Muscle of leg (tissue), 16 donors: ENCODE data around the gene OR10J1. TPM values are rescaled to one million over a fixed set of nuclear protein-coding genes. Genes with fewer than 3 reads are reported as not detected.

Source experiments
- DNase-seq: peaks from one replicate; pipeline ENCODE4 v3.0.0; 2013
- H3K27ac ChIP-seq: one replicate; pipeline ENCODE4 v1.5.1; 2013; ENCODE audit warnings: mild to moderate bottlenecking, low read length, control low read depth
- H3K27me3 ChIP-seq: one replicate; pipeline ENCODE4 v1.6.1; 2013; ENCODE audit warnings: low read length; ENCODE audit not compliant: control insufficient read depth, insufficient read depth
- H3K36me3 ChIP-seq: one replicate; pipeline ENCODE4 v1.6.1; 2013; ENCODE audit warnings: low read length; ENCODE audit not compliant: control insufficient read depth, insufficient read depth
- H3K4me1 ChIP-seq: one replicate; pipeline ENCODE4 v1.6.1; 2013; ENCODE audit warnings: low read length; ENCODE audit not compliant: control insufficient read depth, insufficient read depth
- H3K4me3 ChIP-seq: one replicate; pipeline ENCODE4 v1.5.1; 2013; ENCODE audit warnings: low read length, control low read depth
- H3K9me3 ChIP-seq: replicated peaks from 2 replicates; pipeline ENCODE4 v1.6.1; 2013; ENCODE audit warnings: low read depth, low read length; ENCODE audit not compliant: control insufficient read depth
- WGBS: methylation state at CpG from one replicate; pipeline ENCODE4 v1.1.5; 2013; ENCODE audit warnings: missing lambda C conversion rate; ENCODE audit not compliant: insufficient coverage; 5-methylcytosine and 5-hydroxymethylcytosine counted together
- long read RNA-seq, 11 donors: transcript quantifications; one replicate each; lab custom pipeline, GENCODE V29; 2026
- polyA plus RNA-seq, 8 donors: library from polyadenylated mRNA; unstranded; fragments of 120-200 nt; gene quantifications; one replicate each; pipeline versions ENCODE4 v1.2.1 to v1.2.3, GENCODE V29; 2013; ENCODE audit warnings: inconsistent platforms in 1 of 8, low replicate concordance in 1 of 8; ENCODE audit not compliant: insufficient read length in 8 of 8, insufficient read depth in 1 of 8
- total RNA-seq: library from RNA; stranded (reverse); fragments of 120-200 nt; gene quantifications from one replicate; pipeline ENCODE4 v1.2.4, GENCODE V29; 2013

The OR10J1 gene
- total RNA-seq (not detected), polyA plus RNA-seq (under 1 TPM in 4 of 8 donors, not detected in 4; 0.04 to 0.07 (median 0.05) TPM)
- long read RNA-seq, donor 1, result 0 reads
- long read RNA-seq, donor 2, result 0 reads
- long read RNA-seq, donor 3, result 0 reads
- long read RNA-seq, donor 4, result 0 reads
- long read RNA-seq, donor 5, result 0 reads
- long read RNA-seq, donor 6, result 0 reads
- long read RNA-seq, donor 7, result 0 reads
- long read RNA-seq, donor 8, result 0 reads
- long read RNA-seq, donor 9, result 0 reads
- long read RNA-seq, donor 10, result 0 reads
- long read RNA-seq, donor 11, result 0 reads

- Histone ChIP-seq H3K4me1 (no peaks in the 10 kb centered on the region), H3K9me3 (no peaks in the 10 kb centered on the region), H3K4me3 (no peak within 1 kb of the TSS), H3K27ac (no peak within 1 kb of the TSS), H3K27me3 (no peaks in the 10 kb centered on the region), H3K36me3 (no peaks in the 10 kb centered on the region)
- DNase-seq, result no peak
Measured at GRCh38 chr1:159439422-159439821, at the start of gene OR10J1. Gene OR10J1, plus strand, starts transcription at chr1:159439722. Its CDS starts 70 bp downstream, at chr1:159439792.

GRCh38 chr1:159406821-159407220 lies 32.7 kb upstream of the OR10J1 start:
- Histone ChIP-seq H3K9me3 (peaks cover 2% of the 10 kb centered on the region), H3K4me3 (no peak overlapping the region), H3K27ac (no peak overlapping the region), H3K36me3 (no peaks in the 10 kb centered on the region), H3K27me3 (no peaks in the 10 kb centered on the region), H3K4me1 (no peaks in the 10 kb centered on the region)
- WGBS, result no CpG with 5 or more reads among the region's 2 CpGs
- no peak for DNase-seq

- WGBS, result no CpG with 5 or more reads among the region's 6 CpGs
- Histone ChIP-seq H3K27me3 (no peaks in the 10 kb centered on the region), H3K4me1 (no peaks in the 10 kb centered on the region), H3K27ac (no peak overlapping the region), H3K9me3 (peaks cover 2% of the 10 kb centered on the region), H3K4me3 (no peak overlapping the region), H3K36me3 (no peaks in the 10 kb centered on the region)
- DNase-seq, result no peak
Measured at GRCh38 chr1:159408862-159409400, 30.6 kb upstream of the OR10J1 start.

GRCh38 chr1:159421821-159422220 lies 17.7 kb upstream of the OR10J1 start:
- Histone ChIP-seq H3K9me3 (peaks cover 23% of the 10 kb centered on the region), H3K4me1 (no peaks in the 10 kb centered on the region), H3K27ac (no peak overlapping the region), H3K4me3 (no peak overlapping the region), H3K27me3 (no peaks in the 10 kb centered on the region), H3K36me3 (no peaks in the 10 kb centered on the region)
- DNase-seq, result no peak
- 80% methylated on average over 7 of the region's 8 CpGs for WGBS

GRCh38 chr1:159428536-159428935 lies 11.0 kb upstream of the OR10J1 start:
- H3K36me3 ChIP-seq, result no peaks in the 10 kb centered on the region
- DNase-seq, result no peak
- 70% methylated on average over 3 of the region's 3 CpGs for WGBS
- no peaks in the 10 kb centered on the region for H3K4me1 ChIP-seq
- H3K27me3 ChIP-seq, result no peaks in the 10 kb centered on the region
- H3K9me3 ChIP-seq, result no peaks in the 10 kb centered on the region
- no peak overlapping the region for H3K4me3 ChIP-seq
- no peak overlapping the region for H3K27ac ChIP-seq

- Histone ChIP-seq H3K27me3 (no peaks in the 10 kb centered on the region), H3K36me3 (no peaks in the 10 kb centered on the region), H3K4me1 (no peaks in the 10 kb centered on the region), H3K9me3 (no peaks in the 10 kb centered on the region), H3K27ac (no peak overlapping the region), H3K4me3 (no peak overlapping the region)
- no peak for DNase-seq
- 93% methylated on average over 3 of the region's 4 CpGs for WGBS
Measured at GRCh38 chr1:159429074-159429861, 10.3 kb upstream of the OR10J1 start.

GRCh38 chr1:159430985-159431384 lies 8.5 kb upstream of the OR10J1 start:
- Histone ChIP-seq H3K27ac (no peak overlapping the region), H3K9me3 (no peaks in the 10 kb centered on the region), H3K36me3 (no peaks in the 10 kb centered on the region), H3K4me3 (no peak overlapping the region), H3K27me3 (no peaks in the 10 kb centered on the region), H3K4me1 (no peaks in the 10 kb centered on the region)
- peak; percentile 52 for DNase-seq
- 82% methylated on average over 2 of the region's 6 CpGs for WGBS

GRCh38 chr1:159431904-159432303 lies 7.6 kb upstream of the OR10J1 start, which contains the start of gene OR10J4:
Gene OR10J4, plus strand, starts transcription at chr1:159432204.
- WGBS, result 88% methylated on average over 1 of the region's 1 CpG

GRCh38 chr1:159436469-159436868 lies 3.1 kb upstream of the OR10J1 start:
- WGBS, result no CpG with 5 or more reads among the region's 4 CpGs
- no peak overlapping the region for H3K27ac ChIP-seq
- no peak overlapping the region for H3K4me3 ChIP-seq
- DNase-seq, result peak; percentile 49
- no peaks in the 10 kb centered on the region for H3K9me3 ChIP-seq
- H3K27me3 ChIP-seq, result no peaks in the 10 kb centered on the region
- H3K36me3 ChIP-seq, result no peaks in the 10 kb centered on the region
- no peaks in the 10 kb centered on the region for H3K4me1 ChIP-seq

More at GRCh38 chr1:159431904-159432303, 7.6 kb upstream of the OR10J1 start, which contains the start of gene OR10J4:
- no peak for DNase-seq
- no peaks in the 10 kb centered on the region for H3K9me3 ChIP-seq
- no peaks in the 10 kb centered on the region for H3K27me3 ChIP-seq
- no peak within 1 kb of the TSS for H3K27ac ChIP-seq
- no peaks in the 10 kb centered on the region for H3K4me1 ChIP-seq
- no peaks in the 10 kb centered on the region for H3K36me3 ChIP-seq
- H3K4me3 ChIP-seq, result no peak within 1 kb of the TSS

- H3K36me3 ChIP-seq, result no peaks in the 10 kb centered on the region
- DNase-seq, result peak; percentile 16
- no peaks in the 10 kb centered on the region for H3K27me3 ChIP-seq
- H3K4me1 ChIP-seq, result no peaks in the 10 kb centered on the region
- H3K4me3 ChIP-seq, result no peak overlapping the region
- no peak overlapping the region for H3K27ac ChIP-seq
- no peaks in the 10 kb centered on the region for H3K9me3 ChIP-seq
Measured at GRCh38 chr1:159441360-159441759, 1.8 kb downstream of the OR10J1 start.
